SK-N-SH treated with all-trans-retinoic acid at 6 μM for 48 hours (cell line): ENCODE data around the gene COG1.

Experiments used
- ATAC-seq: fragments of 200-7000 bp; cut with Tn5 transposase; 3 replicates; pipeline ENCODE4 v1.9.1; 2020; ENCODE audit warnings: mild to moderate bottlenecking, moderate library complexity
- ARNTL ChIP-seq: fragments of 450-650 bp; formaldehyde crosslinking; IDR thresholded peaks from 2 replicates; pipeline ENCODE4 v1.5.0; 2020; ENCODE audit warnings: low read depth, mild to moderate bottlenecking, moderate library complexity, borderline replicate concordance
- BACH2 ChIP-seq: fragments of 250-450 bp; sonication (Bioruptor Pico); IDR thresholded peaks from 2 replicates; pipeline ENCODE4 v1.9.0; 2021; ENCODE audit warnings: mild to moderate bottlenecking, borderline replicate concordance
- CREB5 ChIP-seq: fragments of 250-450 bp; sonication (Bioruptor Pico); IDR thresholded peaks from 2 replicates; pipeline ENCODE4 v1.5.1; 2020; ENCODE audit warnings: low read depth, mild to moderate bottlenecking, moderate library complexity
- CSDC2 ChIP-seq: fragments of 250-450 bp; sonication (Bioruptor Pico); IDR thresholded peaks from 2 replicates; pipeline ENCODE4 v1.5.0; 2020; ENCODE audit warnings: mild to moderate bottlenecking, moderate library complexity
- CSRNP3 ChIP-seq: fragments of 250-450 bp; sonication (Bioruptor Pico); IDR thresholded peaks from 2 replicates; pipeline ENCODE4 v1.5.1; 2021; ENCODE audit warnings: mild to moderate bottlenecking, moderate library complexity
- ESRRG ChIP-seq: fragments of 250-450 bp; sonication (Bioruptor Pico); IDR thresholded peaks from 2 replicates; pipeline ENCODE4 v1.6.1; 2021; ENCODE audit warnings: mild to moderate bottlenecking
- GLIS3 ChIP-seq: fragments of 250-450 bp; sonication (Bioruptor Pico); IDR thresholded peaks from 2 replicates; pipeline ENCODE4 v1.5.0; 2020; ENCODE audit warnings: mild to moderate bottlenecking, moderate library complexity
- ISL1 ChIP-seq: fragments of 250-450 bp; sonication (Bioruptor Pico); IDR thresholded peaks from 2 replicates; pipeline ENCODE4 v2.1.2; 2022; ENCODE audit warnings: mild to moderate bottlenecking, moderate library complexity
- OSR1 ChIP-seq: fragments of 250-450 bp; sonication (Bioruptor Pico); IDR thresholded peaks from 2 replicates; pipeline ENCODE4 v1.8.0; 2022; ENCODE audit warnings: moderate library complexity, mild to moderate bottlenecking, inconsistent platforms
- PATZ1 ChIP-seq: fragments of 250-450 bp; sonication (Bioruptor Pico); IDR thresholded peaks from 2 replicates; pipeline ENCODE4 v1.8.0; 2020; ENCODE audit warnings: mild to moderate bottlenecking, moderate library complexity, borderline replicate concordance
- POU6F1 ChIP-seq: fragments of 250-450 bp; sonication (Bioruptor Pico); IDR thresholded peaks from 2 replicates; pipeline ENCODE4 v1.8.0; 2021; ENCODE audit warnings: low read depth, mild to moderate bottlenecking, moderate library complexity, borderline replicate concordance
- RARB ChIP-seq: fragments of 250-450 bp; sonication (Bioruptor Pico); IDR thresholded peaks from 2 replicates; pipeline ENCODE4 v1.8.0; 2021; ENCODE audit warnings: mild to moderate bottlenecking, moderate library complexity
- TOX ChIP-seq: fragments of 250-450 bp; sonication (Bioruptor Pico); IDR thresholded peaks from 2 replicates; pipeline ENCODE4 v1.8.0; 2021; ENCODE audit warnings: mild to moderate bottlenecking, moderate library complexity, borderline replicate concordance
- TSHZ2 ChIP-seq: fragments of 250-450 bp; sonication (Bioruptor Pico); IDR thresholded peaks from 2 replicates; pipeline ENCODE4 v1.5.0; 2020; ENCODE audit warnings: mild to moderate bottlenecking, moderate library complexity
- ZC3H10 ChIP-seq: fragments of 250-450 bp; sonication (Bioruptor Pico); IDR thresholded peaks from 2 replicates; pipeline ENCODE4 v1.5.1; 2021; ENCODE audit warnings: mild to moderate bottlenecking, moderate library complexity
- ZFP30 ChIP-seq: fragments of 450-650 bp; formaldehyde crosslinking; IDR thresholded peaks from 2 replicates; pipeline ENCODE4 v1.5.0; 2022; ENCODE audit warnings: mild to moderate bottlenecking, moderate library complexity
- ZNF565 ChIP-seq: fragments of 450-650 bp; formaldehyde crosslinking; conservative IDR thresholded peaks from 2 replicates; pipeline ENCODE4 v1.5.0; 2020; ENCODE audit warnings: low read depth, mild to moderate bottlenecking, moderate library complexity

The COG1 gene

GRCh38 chr17:73203788-73204479 is 11.1 kb downstream of the COG1 start:
- TF ChIP-seq RARB (CRISPR knock-in tag) (no peak), CSRNP3 (CRISPR knock-in tag) (no peak), CREB5 (CRISPR knock-in tag) (no peak), TOX (CRISPR knock-in tag) (no peak), ZC3H10 (CRISPR knock-in tag) (no peak), ARNTL (CRISPR knock-in tag) (no peak), ISL1 (no peak), TSHZ2 (no peak), BACH2 (CRISPR knock-in tag) (no peak)
- ATAC-seq: no peak; the same call in 2 of the 3 replicates

- no peak for TF ChIP-seq CSDC2 (CRISPR knock-in tag)
- no peak for TF ChIP-seq TSHZ2
- TF ChIP-seq PATZ1 (CRISPR knock-in tag): no peak
- no peak for TF ChIP-seq OSR1
- no peak for TF ChIP-seq ESRRG (CRISPR knock-in tag)
- no peak for TF ChIP-seq ISL1
- TF ChIP-seq CREB5 (CRISPR knock-in tag): no peak
- no peak for TF ChIP-seq TOX (CRISPR knock-in tag)
- no peak for TF ChIP-seq ZFP30
- no peak for TF ChIP-seq GLIS3 (CRISPR knock-in tag)
- TF ChIP-seq ZC3H10 (CRISPR knock-in tag): no peak
- TF ChIP-seq POU6F1 (CRISPR knock-in tag): no peak
- TF ChIP-seq ZNF565 (CRISPR knock-in tag): no peak
- no peak for TF ChIP-seq BACH2 (CRISPR knock-in tag)
- TF ChIP-seq, all 23 proteins: peak for 0
- no peak for ATAC-seq
These were observed 12.7 kb downstream of the COG1 start for GRCh38 chr17:73205459-73205961.
